ENCODE results near the gene FYB1.

Gene FYB1

DNA sequence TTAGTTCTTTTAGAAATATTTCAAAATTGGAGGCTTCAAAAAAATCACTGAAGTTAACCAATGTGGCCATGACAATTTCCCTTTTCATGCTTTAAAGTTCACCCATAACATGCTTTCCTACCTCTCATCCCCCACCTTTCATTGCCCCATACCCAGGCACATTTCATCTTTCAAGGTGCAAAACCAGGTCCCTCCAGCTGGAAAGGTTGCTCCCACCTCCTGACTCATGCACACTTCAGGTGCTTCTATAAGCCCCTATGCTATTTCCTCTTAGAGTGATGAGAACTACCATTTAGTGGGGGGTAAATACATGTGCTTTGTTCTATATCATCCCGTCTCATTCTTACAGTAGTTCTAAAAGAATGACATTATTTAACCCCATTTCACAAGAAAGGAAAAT, 15.4 kb downstream of the FYB1 start:
- DNase-seq, result no peak

DNA sequence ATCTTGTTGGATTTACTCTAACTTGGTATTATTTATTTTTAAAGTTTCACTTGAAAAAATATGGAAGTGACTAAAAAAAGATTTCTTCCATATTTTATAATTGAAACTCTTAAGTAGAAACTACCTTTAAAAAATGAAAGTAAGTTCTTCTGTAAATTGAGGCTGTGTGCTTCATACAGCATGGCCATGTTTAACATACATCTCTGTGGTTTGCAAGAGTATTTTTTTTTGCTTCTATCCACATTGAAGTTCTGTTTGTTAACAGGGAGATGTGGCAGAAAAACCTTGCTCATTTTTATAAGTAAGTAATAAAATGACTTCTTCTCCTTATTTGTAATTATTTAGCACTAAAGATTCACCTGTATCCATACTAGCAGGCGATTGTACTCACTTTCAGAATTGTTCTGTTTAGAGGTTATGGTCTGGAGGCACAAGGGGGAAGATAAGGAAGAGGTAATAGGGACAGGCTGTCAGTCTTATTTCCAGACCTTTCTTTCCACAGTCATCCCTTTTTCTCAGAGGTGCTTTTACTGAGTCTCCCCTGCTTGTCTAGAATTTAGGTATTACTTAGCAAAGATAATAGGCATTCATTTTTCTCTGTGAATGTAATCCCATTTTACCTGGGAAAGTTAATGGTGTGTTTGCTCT, 16.0 kb downstream of the FYB1 start:
- no peak for DNase-seq

DNA sequence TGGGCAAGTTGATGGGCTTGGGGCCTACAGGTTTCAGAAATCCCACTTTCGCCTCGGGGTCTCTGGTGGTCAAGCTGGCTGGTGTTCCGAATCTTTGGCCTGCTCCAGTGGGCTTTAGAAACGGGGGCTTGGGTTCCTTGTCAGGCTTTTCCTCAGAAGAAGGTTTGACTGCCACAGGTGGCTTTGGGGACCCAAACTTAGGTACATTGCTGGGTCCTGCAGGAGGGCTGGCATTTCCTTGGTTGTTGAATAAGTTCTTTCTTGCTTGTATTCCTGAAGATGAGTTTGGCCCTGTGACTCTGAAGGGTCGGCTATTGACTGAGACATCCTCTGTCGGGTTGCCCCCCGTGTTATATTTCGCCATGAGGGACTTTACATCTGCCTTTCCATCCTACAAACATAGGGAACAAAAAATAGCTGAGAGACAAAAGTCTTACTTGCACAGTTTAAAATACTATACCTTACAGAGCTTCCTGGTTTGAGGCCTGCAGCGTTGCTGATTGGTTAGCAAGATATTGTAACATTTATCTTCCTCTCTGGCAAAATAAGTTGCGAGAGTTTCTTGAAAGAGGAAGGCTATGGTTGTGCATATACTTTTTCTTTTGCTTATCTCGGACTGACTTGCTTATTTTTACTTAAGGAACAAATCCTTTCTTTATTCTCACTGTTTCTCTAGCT, 16.6 kb downstream of the FYB1 start:
- DNase-seq, result no peak

DNA sequence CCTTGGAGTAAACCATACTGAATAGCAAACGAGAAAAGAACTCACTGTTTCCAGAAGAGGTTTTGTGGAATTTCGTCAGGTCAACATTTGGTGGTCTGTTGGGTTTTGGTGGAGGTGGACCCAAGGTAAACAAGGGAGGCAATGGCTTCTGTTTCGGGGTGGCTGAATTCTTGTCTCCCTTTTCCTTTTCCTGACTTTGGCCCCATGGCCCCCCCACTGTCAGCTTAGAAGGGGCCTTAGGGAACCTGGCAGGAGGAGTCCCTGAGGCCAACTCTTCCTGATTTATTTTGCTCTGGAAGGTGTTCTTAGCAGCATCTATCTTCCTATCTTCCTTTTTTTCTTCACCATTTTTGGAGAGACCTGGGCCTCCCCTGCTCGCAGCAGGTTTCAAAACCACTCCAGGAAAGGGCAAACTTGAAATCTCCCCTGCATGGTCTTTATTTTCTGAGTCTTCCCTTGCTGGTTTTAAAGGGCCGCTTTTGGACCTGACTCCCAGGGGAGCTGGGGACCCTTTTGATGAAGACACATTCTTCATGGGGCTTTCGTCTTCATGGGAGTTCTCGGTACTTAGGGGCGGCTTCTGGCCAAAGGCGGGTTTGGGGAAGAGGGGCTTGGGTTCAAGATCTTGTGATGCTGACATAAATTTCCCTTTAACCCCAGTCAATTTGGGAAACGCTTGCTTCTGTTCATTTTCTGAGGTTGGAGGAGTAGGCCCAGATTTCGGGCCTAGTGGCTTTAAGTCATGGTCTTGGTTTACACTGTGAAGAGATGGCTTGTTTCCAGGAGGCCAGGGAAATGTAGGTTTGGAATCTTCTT, 17.4 kb downstream of the FYB1 start:
- DNase-seq, result no peak

GRCh38 chr5:39201160-39201780, 18.1 kb downstream of the FYB1 start:
- DNase-seq, result no peak

DNA sequence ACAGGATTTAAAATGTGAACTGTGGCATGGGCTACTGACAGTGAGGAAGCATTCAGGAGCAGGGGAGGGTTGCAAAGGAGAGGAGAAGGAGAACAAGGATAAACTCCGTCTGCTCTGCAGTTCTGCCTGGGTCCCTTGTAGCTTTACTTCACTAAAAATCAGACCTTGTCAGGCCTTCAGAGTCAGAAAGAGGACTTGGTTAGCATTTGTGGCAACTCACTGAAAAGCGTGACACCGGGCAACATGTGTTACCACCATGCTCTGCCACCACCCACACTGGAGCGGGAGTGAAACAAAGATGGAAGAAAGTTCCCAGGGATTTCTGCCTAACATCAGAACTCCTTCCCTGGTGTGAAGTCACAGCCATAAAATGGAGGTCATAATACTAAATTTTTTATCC, 19.3 kb downstream of the FYB1 start:
- DNase-seq, result no peak

DNA sequence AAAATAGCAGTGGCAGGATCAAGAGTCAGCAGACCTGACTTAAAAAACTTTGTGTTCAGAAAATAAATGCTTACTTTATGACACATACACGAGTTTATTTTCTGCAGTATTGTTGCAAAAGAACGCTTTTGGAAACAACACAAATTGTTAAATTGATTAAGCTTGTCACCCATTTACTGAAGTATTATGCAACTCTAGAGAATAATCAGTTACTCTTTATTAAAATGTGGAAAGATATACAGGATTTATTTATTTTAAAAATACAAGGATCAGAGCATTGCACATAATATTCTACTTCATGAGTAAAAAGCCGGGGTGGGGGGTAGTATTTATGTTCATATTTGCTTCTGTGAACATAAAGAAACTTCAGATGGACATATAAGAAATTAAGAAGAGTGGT, 20.0 kb downstream of the FYB1 start:
- no peak for DNase-seq

GRCh38 chr5:39198127-39198526, 21.2 kb downstream of the FYB1 start:
- DNase-seq, result no peak

GRCh38 chr5:39197556-39197955, 21.8 kb downstream of the FYB1 start:
- no peak for DNase-seq

- no peak for DNase-seq
Observed at GRCh38 chr5:39195198-39195826, 24.1 kb downstream of the FYB1 start.

GRCh38 chr5:39194466-39195136, 24.8 kb downstream of the FYB1 start:
- DNase-seq, result no peak

DNA sequence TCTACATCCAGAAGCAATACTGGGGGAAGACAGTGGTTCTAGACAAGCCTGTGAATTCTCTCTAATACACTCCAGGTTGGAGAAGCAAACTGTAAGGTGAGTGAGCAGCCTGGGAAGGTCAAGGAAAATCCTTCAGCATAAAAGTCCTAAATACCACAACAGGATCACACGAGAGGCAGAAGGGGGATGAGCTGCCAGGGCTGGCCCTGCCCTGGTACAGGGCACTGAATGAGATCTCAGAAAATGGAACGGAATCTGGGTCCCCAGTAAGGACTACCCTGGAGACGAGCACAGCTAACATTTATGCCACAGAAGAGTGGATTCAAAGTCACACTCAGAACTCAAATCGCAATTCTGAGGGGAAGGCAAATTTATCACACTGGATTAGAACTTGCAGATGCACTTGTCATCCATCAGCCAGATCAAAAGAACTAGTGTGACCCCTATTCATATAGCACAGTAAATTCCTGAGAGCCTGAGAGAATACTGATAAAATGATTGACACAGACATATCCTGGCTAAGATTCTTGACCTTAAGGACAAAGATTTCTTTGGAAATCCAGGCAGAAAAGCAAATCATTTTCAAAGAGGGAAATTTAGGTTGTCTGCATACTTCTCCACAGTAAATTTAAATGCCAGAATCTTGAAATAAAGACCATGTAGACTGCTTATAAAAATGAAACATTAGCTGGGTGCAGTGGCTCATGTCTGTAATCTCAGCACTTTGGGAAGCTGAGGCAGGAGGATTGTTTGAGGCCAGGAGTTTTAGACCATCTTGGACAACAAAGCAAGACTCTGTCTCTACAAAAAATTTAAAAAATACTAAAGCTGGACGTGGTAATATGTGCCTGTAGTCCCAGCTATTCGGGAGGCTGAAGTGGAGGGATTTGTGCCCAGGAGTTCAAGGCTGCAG, 25.6 kb downstream of the FYB1 start:
- no peak for DNase-seq

DNA sequence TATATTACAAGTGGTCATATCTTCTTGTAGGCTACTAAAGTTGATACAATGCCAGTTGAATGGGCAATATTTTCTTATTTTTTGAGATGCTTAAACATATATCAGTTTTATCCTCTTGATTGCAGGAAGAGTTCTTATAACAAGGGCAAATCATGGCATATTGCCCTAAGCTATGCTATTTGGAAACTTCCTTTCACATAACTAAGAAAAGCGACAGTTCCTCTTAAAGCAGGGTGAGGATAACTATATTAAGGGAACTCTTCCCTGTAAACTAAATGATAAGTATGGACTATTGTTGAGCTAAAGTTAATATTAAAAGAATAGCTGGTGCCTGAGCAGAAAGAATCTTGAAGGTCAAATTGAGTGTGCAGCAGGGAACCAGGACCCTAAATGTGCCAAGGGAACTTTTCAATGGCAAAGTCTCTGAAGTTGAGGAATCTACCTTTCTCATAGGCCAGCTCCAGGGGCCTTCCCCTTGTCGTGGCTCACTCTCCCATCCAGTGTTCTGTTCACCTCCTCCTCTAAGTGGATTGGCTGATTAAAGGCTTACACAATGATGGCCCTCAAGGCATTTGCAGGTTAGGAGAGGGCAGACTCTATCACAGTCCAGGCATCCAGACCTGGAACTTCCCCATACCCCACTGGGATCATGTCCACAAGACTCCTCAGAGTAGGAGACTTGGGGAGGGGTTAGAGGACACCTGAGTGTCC, 26.8 kb downstream of the FYB1 start:
- no peak for DNase-seq

GRCh38 chr5:39191216-39191615, 28.1 kb downstream of the FYB1 start:
- no peak for DNase-seq

GRCh38 chr5:39190311-39191102, 28.9 kb downstream of the FYB1 start:
- DNase-seq, result no peak

DNA sequence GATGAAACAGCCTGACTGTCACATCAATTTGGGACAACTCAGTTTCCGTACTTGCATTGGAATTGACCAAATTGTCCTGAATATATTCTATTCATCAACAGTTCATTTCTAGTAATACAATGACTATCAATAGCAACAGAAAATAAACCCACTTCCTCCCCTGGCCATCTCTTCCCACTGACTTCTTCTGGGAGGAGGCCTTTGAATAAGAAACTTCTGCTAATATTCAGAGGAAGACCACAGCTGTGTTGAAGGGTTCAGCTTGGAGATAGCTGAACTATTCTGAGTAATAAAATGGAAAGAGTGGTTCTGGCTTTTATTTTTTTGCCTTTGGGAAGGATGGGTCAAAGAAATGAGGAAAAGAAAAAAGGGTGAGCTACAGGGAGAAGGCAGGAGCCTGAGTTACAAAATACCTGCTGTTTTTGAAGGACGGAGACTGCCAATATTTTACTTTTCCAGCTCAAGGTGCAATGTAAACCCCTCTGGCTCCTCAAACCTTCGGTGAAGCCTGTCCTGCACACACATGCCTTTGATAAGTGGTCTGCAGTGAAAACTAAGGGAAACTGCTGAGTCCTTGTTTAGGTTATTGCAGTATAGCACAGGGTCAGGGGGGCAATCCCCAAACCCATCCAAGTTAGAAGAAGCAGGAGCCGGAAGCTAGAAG, 29.9 kb downstream of the FYB1 start:
- no peak for DNase-seq

GRCh38 chr5:39187831-39188731, 31.3 kb downstream of the FYB1 start:
- no peak for DNase-seq
